IMR-90 (cell line): ENCODE data around the gene PID1.

Source experiments
- BHLHE40 ChIP-seq: fragments of 150-350 bp; IDR thresholded peaks from 2 replicates; pipeline ENCODE4 v1.6.1; 2016; ENCODE audit warnings: mild to moderate bottlenecking, low read depth, low read length
- CEBPB ChIP-seq: IDR thresholded peaks from 2 replicates; pipeline ENCODE4 v1.6.1; 2012; ENCODE audit warnings: low read depth, low read length, improper control_type of control experiment
- CHD1 ChIP-seq: IDR thresholded peaks from 2 replicates; pipeline ENCODE4 v1.6.1; 2012; ENCODE audit warnings: low read depth, low read length, improper control_type of control experiment
- CTCF ChIP-seq: conservative IDR thresholded peaks from 2 replicates; pipeline ENCODE4 v1.5.1; 2012; ENCODE audit warnings: mild to moderate bottlenecking, low read depth, low read length, improper control_type of control experiment
- FOS ChIP-seq: fragments of 150-350 bp; IDR thresholded peaks from 2 replicates; pipeline ENCODE4 v1.6.1; 2016; ENCODE audit warnings: low read depth, low read length
- MAFK ChIP-seq: IDR thresholded peaks from 2 replicates; pipeline ENCODE4 v1.6.1; 2012; ENCODE audit warnings: low read depth, low read length, improper control_type of control experiment
- MAZ ChIP-seq: IDR thresholded peaks from 2 replicates; pipeline ENCODE4 v1.6.1; 2012; ENCODE audit warnings: low read depth, mild to moderate bottlenecking, low read length, improper control_type of control experiment, moderate library complexity, borderline replicate concordance
- MXI1 ChIP-seq: IDR thresholded peaks from 2 replicates; pipeline ENCODE4 v1.6.1; 2012; ENCODE audit warnings: low read depth, mild to moderate bottlenecking, low read length, moderate library complexity, borderline replicate concordance
- POLR2A ChIP-seq: IDR thresholded peaks from 2 replicates; pipeline ENCODE4 v1.6.1; 2012; ENCODE audit warnings: mild to moderate bottlenecking, low read depth, low read length
- RAD21 ChIP-seq: IDR thresholded peaks from 2 replicates; pipeline ENCODE4 v1.6.1; 2012; ENCODE audit warnings: low read length, improper control_type of control experiment
- RCOR1 ChIP-seq: IDR thresholded peaks from 2 replicates; pipeline ENCODE4 v1.6.1; 2012; ENCODE audit warnings: mild to moderate bottlenecking, low read length, improper control_type of control experiment; ENCODE audit not compliant: insufficient replicate concordance
- RFX5 ChIP-seq: IDR thresholded peaks from 2 replicates; pipeline ENCODE4 v1.8.0; 2012; ENCODE audit warnings: low read depth, mild to moderate bottlenecking, low read length, moderate library complexity
- USF2 ChIP-seq: fragments of 150-350 bp; IDR thresholded peaks from 2 replicates; pipeline ENCODE4 v1.6.1; 2017; ENCODE audit warnings: mild to moderate bottlenecking, antibody characterized with exemption, low read length, low read depth

- TF ChIP-seq CTCF (no peak), RFX5 (no peak), BHLHE40 (no peak), RCOR1 (no peak), MXI1 (no peak), POLR2A (no peak), RAD21 (no peak), CEBPB (no peak), FOS (no peak), USF2 (no peak), MAFK (no peak), CHD1 (no peak), MAZ (no peak)
Observed at GRCh38 chr2:229287823-229288222, 16.7 kb upstream of the PID1 start.
